GF-D8 (cell line): ENCODE data around the gene MGAT3.
"Not testable (repeated sequence)": the region's sequence is repeated elsewhere in the genome, so short reads cannot be mapped to it uniquely, and the experiment has no call there.

Experiments
- DNase-seq: peaks from one replicate; lab custom pipeline; 2025; lab: John Stamatoyannopoulos, UW

Gene MGAT3

DNA sequence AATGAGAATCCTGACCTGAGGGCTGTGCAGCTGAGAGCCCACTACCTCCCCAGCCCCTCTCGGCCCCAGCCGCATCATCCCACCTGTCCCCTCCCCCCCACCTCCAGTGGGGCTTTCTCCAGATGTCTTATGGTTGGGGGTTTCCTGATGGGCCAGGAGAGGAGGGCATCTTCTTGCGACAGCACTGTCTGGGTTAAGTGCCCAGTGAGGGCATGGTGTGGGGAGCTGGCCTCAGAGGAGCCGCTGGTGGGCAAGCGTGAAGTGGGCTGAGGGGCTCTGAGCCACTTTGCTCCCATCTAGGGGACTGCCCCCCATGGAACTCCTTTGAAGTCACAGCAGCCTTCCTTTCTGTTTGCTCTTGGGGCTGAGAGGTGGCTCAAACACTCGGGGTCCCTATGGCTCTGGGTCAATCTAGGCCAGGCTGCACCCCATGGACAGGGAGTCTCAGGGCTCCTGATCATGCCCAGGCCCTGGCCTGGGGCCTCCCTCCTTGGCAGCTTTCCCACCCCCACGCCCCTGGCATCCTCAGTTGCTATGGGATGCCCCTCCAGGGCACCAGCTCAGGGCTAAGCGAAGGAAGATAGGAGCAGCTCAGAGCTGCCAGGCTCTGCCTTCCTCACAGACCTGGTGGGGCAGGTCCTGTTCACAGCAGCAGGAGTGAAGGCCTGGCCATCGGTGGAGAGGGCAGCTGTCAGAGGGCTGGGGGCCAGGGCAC is 34.3 kb downstream of the MGAT3 start:
- DNase-seq: no peak

DNA sequence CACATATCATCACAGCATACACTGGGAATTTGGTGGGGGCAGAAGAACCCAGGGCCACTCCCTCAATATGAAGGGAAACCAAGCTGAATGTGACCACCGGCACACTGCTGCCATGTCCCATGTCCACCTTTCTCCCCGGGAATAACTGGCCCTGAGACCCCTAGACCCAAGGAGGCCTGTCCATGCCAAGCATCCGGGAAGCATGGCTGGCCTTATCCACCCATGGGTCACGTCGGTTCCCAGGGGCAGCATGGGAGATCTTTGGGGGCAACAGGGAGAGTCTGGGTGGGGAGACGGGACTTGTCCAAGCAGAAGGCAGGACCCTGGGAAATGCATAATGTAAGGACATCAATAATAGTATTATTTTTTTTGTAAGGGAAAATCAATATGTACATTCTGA is 34.9 kb downstream of the MGAT3 start:
- DNase-seq: no peak

DNA sequence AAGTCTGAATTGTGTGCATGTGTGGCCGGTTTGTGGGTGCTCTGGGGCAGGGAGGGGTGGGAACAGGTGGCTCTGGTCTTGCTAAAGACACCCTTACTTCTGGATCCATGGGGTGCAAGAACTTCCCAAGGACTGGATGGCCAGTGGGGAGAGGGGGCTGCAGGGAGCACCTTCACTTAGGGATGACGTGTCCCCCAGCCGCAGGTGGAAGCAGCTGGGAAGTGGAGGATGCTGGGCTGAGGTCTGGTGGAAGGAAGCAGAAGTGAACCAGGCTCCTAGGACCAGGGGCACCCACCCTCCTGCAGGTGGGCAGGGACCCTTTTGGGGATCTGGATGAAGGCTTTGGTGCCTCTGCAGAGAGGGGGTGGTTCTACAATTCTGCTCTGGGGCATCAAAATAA is 35.4 kb downstream of the MGAT3 start:
- no peak for DNase-seq

DNA sequence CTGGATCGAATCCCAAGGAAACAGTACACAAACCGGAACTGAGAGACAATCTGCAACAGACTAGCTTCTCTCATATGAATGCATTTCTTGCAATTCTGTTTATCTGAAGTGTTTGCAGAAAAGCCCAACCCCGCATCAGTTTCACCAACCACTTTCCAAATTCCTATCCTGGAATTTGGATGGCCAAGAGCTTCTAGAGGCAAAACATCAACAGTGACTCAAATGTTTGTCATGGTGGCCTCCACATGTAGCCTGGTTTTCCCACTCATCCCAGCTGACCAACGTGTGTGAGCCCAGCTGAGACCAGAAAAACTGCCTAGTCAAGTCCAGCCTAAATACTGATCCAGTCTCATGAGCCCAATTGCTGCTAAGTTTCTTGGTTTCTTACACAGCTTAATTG is 36.9 kb downstream of the MGAT3 start:
- no peak for DNase-seq

DNA sequence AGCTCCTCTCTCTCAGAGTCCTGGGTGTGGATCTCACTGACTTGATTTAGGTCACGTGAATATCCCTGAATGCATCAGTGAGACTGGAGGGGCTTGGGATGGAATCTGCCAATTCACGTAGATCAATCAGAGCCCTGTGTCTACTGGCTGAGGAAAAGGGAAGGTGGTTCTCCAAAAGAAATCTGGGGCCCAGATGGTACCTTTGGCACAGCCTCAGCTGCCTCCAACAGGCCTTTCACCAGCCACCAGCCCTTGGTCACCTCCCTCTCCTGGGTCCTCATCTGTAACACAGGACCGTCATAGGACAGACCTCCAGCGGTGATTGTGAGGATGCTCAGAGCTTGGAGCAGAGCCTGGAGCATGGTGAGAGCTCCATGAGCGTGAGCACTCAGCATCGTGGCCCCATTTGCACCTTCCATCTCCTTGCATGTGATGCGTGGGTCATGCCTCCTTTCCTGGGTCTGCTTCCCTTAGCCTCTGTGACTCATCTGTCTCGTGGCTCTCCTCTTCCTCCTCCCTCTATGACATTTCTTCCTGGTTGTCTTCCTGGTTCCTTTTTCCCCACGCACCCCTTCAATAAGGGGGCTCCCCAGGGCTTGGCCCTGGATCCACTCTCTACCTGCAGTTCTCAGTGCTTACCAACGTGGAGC is 37.8 kb downstream of the MGAT3 start:
- DNase-seq: no peak

DNA sequence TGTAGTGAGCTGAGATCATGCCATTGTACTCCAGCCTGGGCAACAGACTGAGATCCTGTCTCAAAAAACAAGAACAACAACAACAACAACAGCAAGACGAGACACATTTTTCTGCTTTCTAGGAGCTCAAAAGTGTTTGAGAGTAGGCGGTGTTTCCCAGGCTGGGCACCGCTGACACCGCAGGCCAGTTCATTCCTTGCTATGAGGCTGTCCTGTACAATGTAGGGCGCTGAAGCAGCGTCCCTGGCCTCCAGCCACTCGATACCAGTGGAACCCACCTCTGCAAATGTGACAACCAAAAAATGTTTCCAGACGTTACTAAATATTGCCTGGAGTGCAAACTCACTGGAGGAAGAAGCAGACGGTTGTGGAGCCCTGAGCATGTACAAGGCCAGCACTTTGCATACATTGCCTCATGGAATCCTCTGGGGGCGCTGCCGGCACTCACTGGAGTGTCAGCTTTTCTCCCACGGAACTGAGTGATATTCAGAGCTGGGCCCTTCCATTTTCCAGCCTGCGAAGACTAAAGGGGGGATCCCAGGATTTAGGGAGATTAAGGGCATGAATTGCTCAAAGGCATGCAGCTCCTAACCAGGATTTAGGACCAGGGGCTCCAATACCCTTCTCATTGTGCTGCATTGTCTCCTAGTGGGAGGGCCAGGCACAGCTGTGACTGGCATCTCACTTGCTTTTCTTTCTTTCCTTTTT is 39.5 kb downstream of the MGAT3 start:
- peak; percentile 73 for DNase-seq

DNA sequence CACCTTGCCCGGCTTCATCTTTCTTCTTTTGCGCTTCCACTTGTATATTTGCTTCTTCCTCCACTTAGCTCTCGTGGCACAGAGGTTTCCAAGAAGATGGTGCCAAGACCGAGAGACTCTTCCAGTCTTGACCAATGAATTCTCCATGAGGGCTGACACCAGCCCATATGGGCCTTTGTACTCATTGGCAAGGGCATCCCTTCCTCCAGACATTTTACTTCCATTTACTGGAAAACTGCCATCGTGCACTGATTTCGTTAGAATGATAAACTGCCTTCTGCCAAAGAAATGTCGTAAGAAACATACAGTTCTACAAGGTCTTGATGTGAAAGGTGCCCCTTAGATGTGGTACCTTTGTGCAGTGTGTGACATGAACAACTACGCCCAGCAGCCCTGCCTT is 40.6 kb downstream of the MGAT3 start:
- DNase-seq: no peak

DNA sequence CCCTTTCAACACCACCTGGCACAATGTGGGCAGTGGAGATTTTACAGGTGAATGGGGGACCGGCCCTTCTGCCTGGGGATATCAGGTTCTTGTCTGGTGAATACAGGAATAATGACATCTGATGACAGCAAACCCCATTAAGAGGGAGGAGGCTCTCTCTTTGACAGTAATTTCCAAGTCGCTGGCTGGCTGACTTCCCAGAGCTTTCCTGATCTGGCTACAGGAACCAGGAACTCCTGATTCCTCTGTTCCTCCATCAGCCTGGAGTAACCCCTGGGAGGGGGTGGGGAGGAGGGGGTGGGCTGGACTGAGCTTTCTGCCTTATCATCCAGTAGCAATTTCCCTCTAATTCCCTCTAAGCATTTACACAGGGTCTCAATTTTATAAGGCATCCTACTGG is 41.6 kb downstream of the MGAT3 start:
- no peak for DNase-seq

DNA sequence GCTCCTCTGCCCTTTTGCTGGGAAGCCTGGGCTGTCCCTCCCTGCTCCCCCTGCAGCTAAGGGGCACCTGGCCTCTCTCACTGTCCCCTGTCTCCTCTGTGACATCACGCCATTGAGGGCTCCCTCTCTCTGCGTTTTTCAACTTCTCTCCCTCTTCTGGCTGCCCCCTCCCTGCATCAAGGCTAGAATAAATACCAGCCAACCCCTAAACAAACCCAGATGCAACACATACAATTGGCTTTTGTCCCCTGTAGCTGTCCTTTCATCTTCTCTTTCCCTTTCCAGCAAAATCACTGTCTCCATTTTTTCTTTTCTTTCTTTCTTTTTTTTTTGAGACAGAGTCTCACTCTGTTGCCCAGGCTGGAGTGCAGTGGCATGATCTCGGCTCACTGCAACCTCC is 42.0 kb downstream of the MGAT3 start:
- no peak for DNase-seq

DNA sequence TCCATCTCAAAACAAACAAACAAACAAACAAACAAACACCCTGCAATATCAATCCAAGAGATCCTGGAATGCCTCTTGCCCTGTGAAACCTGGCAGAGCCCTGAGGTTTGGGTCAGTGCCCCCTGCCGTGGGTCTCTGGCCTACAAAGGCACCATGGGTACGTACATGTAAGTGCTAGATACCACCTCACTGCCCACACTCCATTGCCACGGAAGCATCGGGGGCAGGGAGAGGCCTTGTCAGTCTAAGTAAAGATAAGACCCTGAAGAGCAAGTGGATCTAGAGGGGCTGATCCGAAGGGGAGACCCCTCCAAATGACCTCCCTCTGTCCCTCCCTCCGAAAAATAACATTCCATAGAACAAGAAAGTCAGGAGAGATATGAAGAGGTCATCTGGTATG is 43.3 kb downstream of the MGAT3 start:
- DNase-seq: no peak

DNA sequence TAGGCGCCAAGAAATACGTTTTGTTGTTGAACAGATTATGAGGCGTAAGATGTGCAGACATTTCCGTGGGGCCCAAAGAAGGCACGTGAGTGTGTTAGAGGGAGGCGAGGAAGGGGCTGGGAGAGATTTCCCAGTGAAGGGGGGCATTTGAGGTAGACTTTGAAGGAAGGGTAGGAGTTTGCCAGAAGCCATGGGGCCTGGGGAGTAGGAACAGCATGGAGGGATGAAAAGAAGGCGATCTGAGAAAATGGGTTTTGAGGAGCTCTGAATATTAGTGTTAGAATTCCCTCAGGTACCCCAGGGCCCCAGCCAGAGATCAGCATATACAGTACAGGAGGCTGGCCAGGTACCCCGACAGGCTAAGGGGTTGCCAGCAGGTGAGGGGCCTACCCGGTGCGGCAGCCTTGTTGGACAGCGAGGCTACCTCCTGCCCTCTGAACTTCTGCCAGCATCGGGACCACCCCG is 44.9 kb downstream of the MGAT3 start:
- no peak for DNase-seq

DNA sequence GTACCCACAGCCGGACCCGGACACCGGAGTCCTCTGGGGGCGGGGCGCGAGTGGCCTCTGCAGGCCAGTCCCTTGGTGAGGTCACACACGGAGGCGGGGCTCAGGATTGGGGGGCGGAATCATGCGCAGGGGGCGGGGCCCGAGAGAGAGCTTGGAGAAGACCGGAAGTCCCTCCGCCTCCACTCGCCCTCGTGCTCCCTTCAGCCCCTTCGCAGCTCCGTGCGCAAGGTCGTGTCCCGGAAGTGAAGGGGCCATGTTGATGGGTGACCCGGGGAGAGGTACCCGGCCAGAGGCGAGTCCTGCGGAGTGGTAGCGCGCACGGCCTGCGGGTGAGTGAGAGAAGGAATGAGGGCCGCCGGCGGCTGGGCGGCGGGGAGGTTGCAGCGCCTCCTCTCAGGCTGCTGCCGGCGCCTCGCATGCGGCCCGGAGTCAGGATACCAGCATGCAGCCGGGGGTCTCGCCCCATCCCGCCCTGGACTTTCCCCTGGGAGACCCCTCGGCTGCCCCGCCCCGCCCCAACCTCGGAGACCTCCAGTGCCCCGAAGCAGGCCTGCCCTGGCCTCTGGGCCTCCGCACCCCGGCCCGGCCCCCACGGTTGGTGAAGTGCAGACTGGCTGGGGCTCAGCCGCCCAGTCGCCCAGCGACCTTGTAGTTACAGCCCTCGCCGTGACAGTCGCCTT is 45.4 kb downstream of the MGAT3 start, which contains the start of gene MIEF1:
TSS of gene MIEF1 (plus strand) at position 182 of the 680 bp plus-strand sequence. CDS start 9,005 bp downstream, outside the sequence.
- peak; percentile 84 for DNase-seq

DNA sequence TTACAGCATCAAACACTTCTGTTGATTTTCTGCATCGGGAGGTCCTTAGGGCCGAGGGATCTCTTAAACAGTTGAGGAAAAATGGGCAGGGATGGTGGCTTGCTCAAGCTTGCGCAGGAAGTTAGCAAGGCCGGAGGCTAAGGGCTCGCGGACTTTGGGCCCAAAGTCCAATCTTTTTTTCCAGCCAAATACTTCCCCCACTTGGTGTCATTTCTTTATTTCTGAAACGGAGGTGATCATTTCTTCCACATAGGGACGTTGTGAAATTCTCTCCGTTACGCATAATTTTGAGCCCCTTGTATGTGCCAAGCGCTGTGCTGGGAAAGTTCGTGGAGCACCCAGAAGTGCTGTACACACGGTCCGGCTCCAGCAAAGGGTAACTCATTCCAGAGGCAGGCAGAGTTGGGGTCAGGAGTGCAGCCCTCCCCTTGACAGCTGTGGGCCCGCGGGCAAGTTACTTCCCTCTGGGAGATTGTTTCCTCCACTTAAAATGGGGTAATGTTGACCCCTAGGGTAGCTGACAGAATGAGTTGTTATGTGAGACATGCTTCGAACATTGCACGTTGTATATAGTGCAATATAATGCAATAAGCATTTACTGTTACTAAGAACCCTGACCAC is 46.1 kb downstream of the MGAT3 start:
- peak; percentile 20 for DNase-seq

DNA sequence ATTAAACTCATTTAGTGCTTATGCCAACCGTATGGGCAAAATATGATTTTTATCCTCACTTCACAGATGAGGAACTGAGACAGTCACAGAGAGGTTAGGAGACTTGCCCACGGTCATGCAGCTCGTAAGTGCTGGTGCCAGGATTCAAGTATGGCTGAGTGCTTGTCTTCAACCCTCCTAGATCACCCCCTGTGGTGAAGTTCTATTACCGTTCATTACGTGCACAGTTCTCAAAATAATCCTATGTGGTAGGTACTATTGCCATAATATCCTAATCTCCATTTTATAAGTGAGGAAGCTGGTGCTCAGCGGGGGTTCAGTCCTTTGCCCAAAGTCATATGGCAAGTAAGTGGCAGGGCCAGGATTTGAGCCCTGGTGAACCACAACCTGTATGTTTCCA is 46.8 kb downstream of the MGAT3 start:
- DNase-seq: no peak

DNA sequence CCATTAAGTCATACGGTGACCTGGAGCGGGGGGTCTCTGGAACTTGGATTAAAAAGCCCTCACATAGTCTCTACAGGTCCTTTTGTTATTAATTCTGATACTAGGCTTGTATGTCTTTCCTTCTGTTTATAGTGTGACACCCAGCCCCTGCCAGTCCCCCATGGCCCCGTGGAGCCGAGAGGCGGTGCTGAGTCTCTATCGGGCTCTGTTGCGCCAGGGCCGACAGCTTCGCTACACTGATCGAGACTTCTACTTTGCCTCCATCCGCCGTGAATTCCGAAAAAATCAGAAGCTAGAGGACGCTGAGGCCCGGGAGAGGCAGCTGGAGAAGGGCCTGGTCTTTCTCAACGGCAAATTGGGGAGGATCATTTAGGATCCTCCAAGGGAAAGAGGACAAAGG is 47.3 kb downstream of the MGAT3 start:
- DNase-seq: no peak

DNA sequence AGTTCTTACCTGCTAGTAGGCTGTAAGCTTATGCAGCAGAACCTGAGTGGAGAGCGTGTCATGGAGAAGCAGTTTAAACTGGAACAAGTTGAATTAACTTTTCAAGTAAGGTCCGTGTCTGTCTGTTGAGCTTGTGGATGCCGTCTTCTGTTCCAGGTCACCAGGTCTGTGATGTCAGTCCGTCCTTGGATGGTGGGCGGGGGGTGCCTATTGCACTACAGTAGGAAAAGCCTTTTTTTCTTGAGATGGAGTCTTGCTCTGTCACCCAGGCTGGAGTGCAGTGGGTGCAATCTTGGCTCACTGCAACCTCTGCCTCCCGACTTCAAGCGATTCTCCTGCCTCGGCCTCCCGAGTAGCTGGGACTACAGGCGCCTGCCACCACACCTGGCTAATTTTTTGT is 50.2 kb downstream of the MGAT3 start:
- not testable (repeated sequence) for DNase-seq

DNA sequence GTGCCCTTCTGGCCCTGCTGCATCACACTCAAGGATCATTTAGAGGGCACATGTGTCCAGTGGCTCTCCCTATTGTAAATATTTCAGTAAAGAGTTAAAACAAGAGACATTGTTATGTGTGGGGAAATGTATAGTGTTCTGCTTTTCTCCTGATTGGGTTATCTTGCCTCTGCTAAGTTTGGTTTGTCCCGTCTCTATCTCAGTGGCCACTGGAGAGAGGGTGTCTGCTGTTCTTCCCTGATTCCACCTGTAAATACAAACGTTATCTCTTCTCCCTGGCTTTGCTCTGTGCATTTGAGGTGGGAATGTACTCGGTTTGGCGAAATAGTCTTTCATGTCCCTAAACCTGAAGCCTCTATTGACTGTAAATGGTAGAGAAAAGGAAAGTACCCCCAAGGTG is 51.6 kb downstream of the MGAT3 start:
- no peak for DNase-seq

DNA sequence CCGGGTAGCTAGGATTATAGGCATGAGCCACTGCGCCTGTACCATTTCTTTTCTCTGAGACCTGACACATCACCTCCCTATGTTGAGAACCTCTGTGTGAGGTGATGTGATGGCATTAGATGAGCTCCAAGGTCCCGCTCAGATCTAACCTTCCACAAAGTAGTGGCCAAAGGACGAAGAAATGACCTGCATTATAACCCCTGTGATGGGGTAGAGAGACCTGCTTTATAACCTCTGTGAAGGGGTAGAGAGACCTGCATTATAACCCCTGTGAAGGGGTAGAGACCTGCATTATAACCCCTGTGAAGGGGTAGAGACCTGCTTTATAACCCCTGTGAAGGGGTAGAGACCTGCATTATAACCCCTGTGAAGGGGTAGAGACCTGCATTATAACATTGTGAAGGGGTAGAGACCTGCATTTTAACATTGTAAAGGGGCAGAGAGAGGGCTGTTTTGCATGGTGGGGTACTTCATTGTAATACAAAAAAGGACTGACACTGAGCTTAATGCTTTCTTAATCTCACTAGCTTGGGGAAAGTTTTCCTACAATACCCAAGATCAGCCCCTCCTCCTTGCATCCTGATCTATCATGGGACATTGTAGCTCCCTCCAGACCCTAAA is 53.8 kb downstream of the MGAT3 start:
- DNase-seq: no peak

DNA sequence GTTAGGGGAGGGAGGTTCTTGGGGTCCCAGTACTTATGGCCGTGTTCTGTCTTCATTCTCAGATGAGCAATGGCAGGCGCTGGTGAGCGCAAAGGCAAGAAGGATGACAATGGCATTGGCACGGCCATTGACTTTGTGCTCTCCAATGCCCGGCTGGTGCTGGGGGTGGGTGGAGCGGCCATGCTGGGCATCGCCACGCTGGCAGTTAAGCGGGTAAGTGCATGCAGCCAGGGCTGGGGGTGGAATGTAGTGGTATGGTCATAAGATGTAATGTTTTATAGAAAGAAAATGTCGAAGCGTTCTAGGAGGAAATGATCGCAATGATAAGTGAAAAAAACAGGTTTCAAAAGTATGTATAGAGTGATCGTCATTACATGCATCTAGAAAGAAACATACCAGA is 54.4 kb downstream of the MGAT3 start:
- no peak for DNase-seq

DNA sequence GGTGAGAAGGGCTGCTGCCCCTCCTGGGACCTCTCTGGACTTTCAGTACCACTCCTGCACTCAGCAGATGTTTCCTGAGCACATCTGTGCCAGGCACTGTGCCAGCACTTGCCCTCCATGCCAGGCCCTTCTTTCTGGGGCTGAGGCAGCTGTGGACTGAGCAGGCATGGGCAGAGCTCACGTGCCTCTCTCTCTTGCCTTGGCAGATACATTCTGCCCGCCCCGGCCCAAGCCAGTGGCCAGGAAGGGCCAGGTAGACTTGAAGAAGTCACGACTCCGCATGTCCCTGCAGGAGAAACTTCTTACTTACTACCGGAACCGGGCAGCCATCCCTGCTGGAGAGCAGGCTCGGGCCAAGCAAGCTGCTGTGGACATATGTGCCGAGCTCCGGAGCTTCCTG is 55.2 kb downstream of the MGAT3 start:
- no peak for DNase-seq

DNA sequence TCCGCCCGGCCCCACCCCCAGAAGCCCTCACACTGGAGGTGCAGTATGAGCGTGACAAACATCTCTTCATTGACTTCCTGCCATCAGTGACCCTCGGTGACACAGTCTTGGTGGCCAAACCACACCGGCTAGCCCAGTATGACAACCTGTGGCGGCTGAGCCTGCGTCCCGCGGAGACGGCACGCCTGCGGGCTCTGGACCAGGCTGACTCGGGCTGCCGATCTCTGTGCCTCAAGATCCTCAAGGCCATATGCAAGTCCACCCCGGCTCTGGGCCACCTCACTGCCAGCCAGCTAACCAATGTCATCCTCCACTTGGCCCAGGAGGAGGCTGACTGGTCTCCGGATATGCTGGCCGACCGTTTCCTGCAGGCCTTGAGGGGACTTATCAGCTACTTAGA is 57.0 kb downstream of the MGAT3 start:
- DNase-seq: no peak
